HFFc6 (cell line): ENCODE data around the gene ALG11. TPM values are rescaled to one million over a fixed set of nuclear protein-coding genes. Genes with fewer than 3 reads are reported as not detected.

ENCODE experiments used
- DNase-seq: peaks from one replicate; pipeline ENCODE4 v3.0.0-alpha.2; 2018
- H3K27ac Mint-ChIP-seq: 2 replicates; pipeline ENCODE4 v1.8.0; 2020; ENCODE audit warnings: mild to moderate bottlenecking, mixed read lengths
- H3K27me3 Mint-ChIP-seq: 2 replicates; pipeline ENCODE4 v1.8.0; 2021; ENCODE audit warnings: mild to moderate bottlenecking, moderate library complexity, mixed read lengths; ENCODE audit not compliant: insufficient read depth
- H3K36me3 Mint-ChIP-seq: 2 replicates; pipeline ENCODE4 v1.8.0; 2021; ENCODE audit warnings: low read depth, mixed read lengths
- H3K4me1 Mint-ChIP-seq: 2 replicates; pipeline ENCODE4 v1.8.0; 2020; ENCODE audit warnings: low read depth, mixed read lengths
- H3K4me3 Mint-ChIP-seq: 2 replicates; pipeline ENCODE4 v1.8.0; 2020; ENCODE audit warnings: mild to moderate bottlenecking, moderate library complexity, mixed read lengths
- H3K9me3 Mint-ChIP-seq: 2 replicates; pipeline ENCODE4 v1.8.0; 2020; ENCODE audit warnings: mild to moderate bottlenecking, mixed read lengths
- CTCF ChIP-seq: fragments of 200-600 bp; sonication (generic); IDR thresholded peaks from 2 replicates; pipeline ENCODE4 v1.5.0; 2021; ENCODE audit warnings: antibody characterized with exemption, mild to moderate bottlenecking
- long read RNA-seq: library from polyadenylated mRNA; unstranded; transcript quantifications from one replicate; pipeline ENCODE4 v2.0.0, GENCODE V29; 2019
- total RNA-seq, 6 experiments: library from RNA; stranded (reverse); fragmentation: NEBNext Ultra II Directional; extraction: Animal tissue kit (Norgen Biotek cat#: 25700); gene quantifications; 2 replicates in 1 of 6; 3 replicates in 5 of 6; pipeline ENCODE4 v1.2.3, GENCODE V29; 2021

ALG11 gene, protein sequence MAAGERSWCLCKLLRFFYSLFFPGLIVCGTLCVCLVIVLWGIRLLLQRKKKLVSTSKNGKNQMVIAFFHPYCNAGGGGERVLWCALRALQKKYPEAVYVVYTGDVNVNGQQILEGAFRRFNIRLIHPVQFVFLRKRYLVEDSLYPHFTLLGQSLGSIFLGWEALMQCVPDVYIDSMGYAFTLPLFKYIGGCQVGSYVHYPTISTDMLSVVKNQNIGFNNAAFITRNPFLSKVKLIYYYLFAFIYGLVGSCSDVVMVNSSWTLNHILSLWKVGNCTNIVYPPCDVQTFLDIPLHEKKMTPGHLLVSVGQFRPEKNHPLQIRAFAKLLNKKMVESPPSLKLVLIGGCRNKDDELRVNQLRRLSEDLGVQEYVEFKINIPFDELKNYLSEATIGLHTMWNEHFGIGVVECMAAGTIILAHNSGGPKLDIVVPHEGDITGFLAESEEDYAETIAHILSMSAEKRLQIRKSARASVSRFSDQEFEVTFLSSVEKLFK
- total RNA-seq, result 10 to 100 TPM; 37.1 to 45.2 (median 41.0) TPM
- long read RNA-seq, transcript ALG11-202 (4 exons, 2,558 nt), result major isoform, 35 of 59 reads
- long read RNA-seq, partial matches to known transcripts, result 10 of 59 reads
- long read RNA-seq, other reads (novel, unspliced or antisense), result 12 of 59 reads

DNA sequence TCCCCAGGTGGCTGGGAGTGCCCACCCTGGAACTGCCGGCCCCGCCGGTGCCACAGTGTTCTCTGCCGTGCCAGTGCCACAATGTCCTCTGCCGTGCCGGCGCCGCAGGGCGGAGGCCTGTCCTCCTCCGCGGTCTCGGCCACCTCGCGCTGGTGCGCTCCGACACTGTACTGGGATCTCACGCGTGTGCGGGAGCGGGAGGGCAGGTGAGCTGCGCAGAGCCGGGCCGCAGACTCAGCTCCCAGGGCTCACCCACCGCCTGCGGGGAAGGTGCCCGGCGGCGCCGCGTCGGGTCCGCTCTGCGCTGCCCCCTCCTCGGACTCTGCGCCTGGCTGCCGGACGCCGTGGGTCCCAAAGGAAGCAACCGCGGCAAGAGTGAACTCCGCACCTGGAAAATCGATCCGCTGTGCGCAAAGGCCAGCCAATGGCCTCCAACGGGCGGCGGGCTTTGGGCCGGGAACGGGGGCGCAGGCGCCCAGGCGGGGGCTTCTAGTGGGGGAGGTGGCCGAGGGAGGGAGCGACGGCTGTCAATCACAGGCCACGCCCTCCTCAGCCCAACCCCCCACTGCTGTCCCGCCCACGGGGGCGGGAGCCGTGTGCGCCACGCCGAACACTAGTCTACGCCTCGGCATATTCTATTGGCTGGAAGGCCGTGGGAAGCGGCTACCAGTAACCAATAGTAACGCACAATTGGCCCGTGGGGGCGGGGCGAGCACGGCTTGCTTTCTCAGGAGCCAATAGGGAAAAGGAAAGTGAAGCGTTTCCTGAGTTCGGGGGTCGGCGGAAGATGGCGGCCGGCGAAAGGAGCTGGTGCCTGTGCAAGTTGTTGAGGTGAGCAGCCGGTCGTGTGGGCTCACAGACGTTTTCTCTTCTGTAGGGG lies at the start of gene ALG11:
TSS of gene ALG11 (plus strand) at position 767 of the 880 bp plus-strand sequence. CDS start at position 788, 21 bp downstream.
- DNase-seq, result peak; percentile 99
- H3K36me3 Mint-ChIP-seq, result peaks cover 11% of the 10 kb centered on the region
- H3K4me3 Mint-ChIP-seq, result peak within 1 kb of the TSS; percentile 100
- peaks cover 9% of the 10 kb centered on the region for H3K4me1 Mint-ChIP-seq
- H3K27ac Mint-ChIP-seq, result peak within 1 kb of the TSS; percentile 97
- peaks cover 21% of the 10 kb centered on the region for H3K27me3 Mint-ChIP-seq
- TF ChIP-seq CTCF, result no peak
- H3K9me3 Mint-ChIP-seq, result no peaks in the 10 kb centered on the region

GRCh38 chr13:51966186-51966585 lies 46.0 kb upstream of the ALG11 start:
- Mint-ChIP-seq H3K9me3 (no peaks in the 10 kb centered on the region), H3K36me3 (0 out of 2 replicates have a peak, but pooled peaks cover 6% of the 10 kb centered on the region), H3K27me3 (peaks cover 9% of the 10 kb centered on the region), H3K27ac (no peak overlapping the region), H3K4me1 (no peaks in the 10 kb centered on the region), H3K4me3 (no peak overlapping the region)
- DNase-seq, result no peak
- TF ChIP-seq CTCF, result no peak

DNA sequence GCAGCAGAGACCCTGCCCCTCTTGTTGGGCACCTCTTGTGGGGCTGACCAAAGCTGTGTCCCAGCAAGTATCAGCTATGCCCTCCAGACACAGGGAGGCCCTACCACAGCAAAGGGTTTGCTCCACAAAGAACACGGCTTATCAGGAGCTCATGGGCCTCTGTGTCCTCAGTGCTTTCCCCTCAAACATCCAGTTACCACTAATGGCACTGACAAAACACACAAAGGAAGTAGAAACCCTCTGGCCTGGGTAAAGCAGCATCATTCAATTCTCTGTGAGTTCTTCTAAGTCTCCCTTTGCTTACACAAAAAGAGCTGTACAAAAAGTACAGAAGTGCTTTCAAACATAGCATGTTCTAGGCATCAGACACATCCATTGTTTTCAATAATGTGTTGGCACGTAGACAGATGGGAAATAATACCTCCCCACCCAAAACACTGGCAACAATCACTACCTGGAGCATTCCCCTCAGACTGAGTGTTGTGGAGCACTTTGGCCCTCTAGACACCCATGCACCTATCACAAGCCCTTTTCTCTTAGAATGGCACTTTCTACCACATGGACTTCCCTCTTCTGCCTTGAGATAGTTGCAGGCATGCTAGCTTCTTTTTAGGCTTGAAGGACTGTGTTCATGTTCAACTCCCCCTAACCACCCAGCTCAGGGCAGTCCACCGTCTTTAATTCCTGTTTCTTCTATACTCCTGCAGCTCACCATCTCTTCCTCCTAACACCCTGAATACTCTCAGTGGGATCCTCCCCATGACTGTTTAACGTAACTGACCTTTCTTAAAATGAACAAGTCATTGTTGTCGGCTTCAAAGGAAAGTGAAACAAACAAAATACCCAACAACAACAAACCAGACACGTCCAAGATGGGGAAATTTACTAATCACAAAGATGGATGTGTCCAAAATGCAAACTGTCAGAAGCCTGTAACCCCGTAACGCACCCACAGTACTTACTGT lies 44.4 kb upstream of the ALG11 start:
- Mint-ChIP-seq H3K9me3 (no peaks in the 10 kb centered on the region), H3K4me1 (no peaks in the 10 kb centered on the region)
- TF ChIP-seq CTCF, result no peak

GRCh38 chr13:51970349-51970748 lies 41.8 kb upstream of the ALG11 start:
- Mint-ChIP-seq H3K27me3 (peaks cover 13% of the 10 kb centered on the region), H3K27ac (no peak overlapping the region), H3K9me3 (no peaks in the 10 kb centered on the region), H3K4me3 (no peak overlapping the region), H3K36me3 (0 out of 2 replicates have a peak, but pooled peaks cover 6% of the 10 kb centered on the region), H3K4me1 (no peaks in the 10 kb centered on the region)
- no peak for DNase-seq
- no peak for TF ChIP-seq CTCF

More for the DNA sequence above, 44.4 kb upstream of the ALG11 start:
- Mint-ChIP-seq H3K36me3 (0 out of 2 replicates have a peak, but pooled peaks cover 6% of the 10 kb centered on the region), H3K27me3 (peaks cover 10% of the 10 kb centered on the region), H3K4me3 (no peak overlapping the region), H3K27ac (no peak overlapping the region)
- no peak for DNase-seq
